BLaER1 (cell line): ENCODE results near the gene MAPK8.
A peak's percentile ranks its signal among the peaks of the same experiment; 100 is the strongest.

Experiments used
- H3K27ac ChIP-seq: shearing (Covaris generic); formaldehyde crosslinking; 2 replicates; pipeline ENCODE4 v1.8.1; 2022
- H3K27me3 ChIP-seq: shearing (Covaris generic); formaldehyde crosslinking; 2 replicates; pipeline ENCODE4 v1.8.1; 2022
- H3K36me3 ChIP-seq: shearing (Covaris generic); formaldehyde crosslinking; 2 replicates; pipeline ENCODE4 v1.8.1; 2022
- H3K4me1 ChIP-seq: shearing (Covaris generic); formaldehyde crosslinking; 2 replicates; pipeline ENCODE4 v1.8.1; 2022
- H3K4me2 ChIP-seq: shearing (Covaris generic); formaldehyde crosslinking; 2 replicates; pipeline ENCODE4 v1.8.1; 2022
- H3K4me3 ChIP-seq: shearing (Covaris generic); formaldehyde crosslinking; 2 replicates; pipeline ENCODE4 v1.8.1; 2022
- H3K9ac ChIP-seq: shearing (Covaris generic); formaldehyde crosslinking; 2 replicates; pipeline ENCODE4 v1.8.1; 2022
- H3K9me3 ChIP-seq: shearing (Covaris generic); formaldehyde crosslinking; 2 replicates; pipeline ENCODE4 v1.8.1; 2022
- H4K20me1 ChIP-seq: shearing (Covaris generic); formaldehyde crosslinking; 2 replicates; pipeline ENCODE4 v1.8.1; 2022
- Cebpa-rat ChIP-seq: shearing (Covaris generic); IDR thresholded peaks from 2 replicates; pipeline ENCODE4 v1.8.1; 2022

The MAPK8 gene

DNA sequence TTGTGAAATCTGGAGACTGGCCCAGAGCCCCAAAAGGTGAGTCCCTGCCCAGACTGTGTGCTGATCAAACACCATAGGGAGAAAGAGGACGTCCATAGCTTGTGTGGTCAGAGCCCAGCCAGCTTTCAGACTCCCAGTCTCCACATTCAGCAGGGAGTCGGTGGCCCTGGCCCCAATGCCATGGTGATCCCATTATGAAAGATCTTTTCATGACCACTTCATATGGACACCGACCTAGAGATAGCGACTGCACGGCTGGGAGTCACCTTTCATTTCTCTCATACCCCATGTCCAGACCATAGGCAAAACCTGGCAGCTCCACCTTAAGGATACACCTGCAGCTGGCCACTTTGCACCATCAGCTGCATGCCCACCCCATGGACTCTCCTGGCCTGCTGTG, 172.0 kb downstream of the MAPK8 start:
- Histone ChIP-seq H3K36me3 (no peaks in the 10 kb centered on the region), H3K4me3 (no peak overlapping the region), H4K20me1 (no peaks in the 10 kb centered on the region), H3K4me1 (peaks cover 63% of the 10 kb centered on the region), H3K27ac (no peak overlapping the region), H3K4me2 (no peak overlapping the region), H3K9me3 (no peaks in the 10 kb centered on the region), H3K27me3 (no peaks in the 10 kb centered on the region), H3K9ac (no peak overlapping the region)
- TF ChIP-seq Cebpa-rat, result no peak

DNA sequence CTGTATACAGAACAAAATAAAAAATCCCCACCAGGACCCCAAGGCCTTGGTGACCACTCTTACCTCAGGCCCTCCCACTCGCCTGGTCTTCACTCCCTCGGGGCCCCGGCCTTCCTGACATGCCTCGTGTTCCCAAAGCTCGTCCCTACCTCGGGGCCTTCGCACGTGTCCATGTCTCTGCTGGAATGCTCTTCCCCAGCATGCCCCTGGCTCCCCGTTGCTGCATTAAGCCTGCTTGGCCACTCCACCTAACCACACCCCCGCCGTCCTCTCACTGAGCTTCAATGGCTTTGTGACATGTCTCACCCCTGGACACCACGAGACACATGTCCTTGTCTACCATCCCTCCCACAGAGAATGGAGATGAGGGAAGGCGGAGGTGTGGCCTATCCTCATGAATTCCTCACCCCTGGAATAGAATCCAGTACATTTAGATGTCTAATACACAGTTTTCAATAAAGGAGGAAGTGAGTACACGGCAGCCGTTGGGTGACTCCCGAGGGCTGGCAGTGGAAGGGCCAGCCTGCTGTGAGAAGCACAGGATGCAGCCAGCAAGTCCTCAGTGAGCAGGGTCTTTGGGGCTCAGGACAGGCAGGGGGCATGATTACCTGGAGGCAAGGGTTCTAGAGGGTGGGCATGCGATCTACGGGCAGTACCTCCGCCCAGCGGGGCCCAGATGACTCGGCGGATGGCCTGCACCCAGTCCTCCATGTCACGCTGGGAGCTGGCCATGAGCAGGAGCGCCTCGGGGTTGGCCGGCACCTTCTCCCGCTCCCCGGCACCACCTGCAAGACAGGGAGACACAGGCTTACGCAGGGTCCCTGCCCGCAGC, 172.7 kb downstream of the MAPK8 start:
- Histone ChIP-seq H3K4me1 (peaks cover 63% of the 10 kb centered on the region), H3K4me3 (no peak overlapping the region), H3K9ac (no peak overlapping the region), H3K36me3 (no peaks in the 10 kb centered on the region), H4K20me1 (no peaks in the 10 kb centered on the region), H3K27ac (no peak overlapping the region), H3K27me3 (no peaks in the 10 kb centered on the region), H3K9me3 (no peaks in the 10 kb centered on the region), H3K4me2 (peak overlapping the region; percentile 16)
- TF ChIP-seq Cebpa-rat, result no peak

DNA sequence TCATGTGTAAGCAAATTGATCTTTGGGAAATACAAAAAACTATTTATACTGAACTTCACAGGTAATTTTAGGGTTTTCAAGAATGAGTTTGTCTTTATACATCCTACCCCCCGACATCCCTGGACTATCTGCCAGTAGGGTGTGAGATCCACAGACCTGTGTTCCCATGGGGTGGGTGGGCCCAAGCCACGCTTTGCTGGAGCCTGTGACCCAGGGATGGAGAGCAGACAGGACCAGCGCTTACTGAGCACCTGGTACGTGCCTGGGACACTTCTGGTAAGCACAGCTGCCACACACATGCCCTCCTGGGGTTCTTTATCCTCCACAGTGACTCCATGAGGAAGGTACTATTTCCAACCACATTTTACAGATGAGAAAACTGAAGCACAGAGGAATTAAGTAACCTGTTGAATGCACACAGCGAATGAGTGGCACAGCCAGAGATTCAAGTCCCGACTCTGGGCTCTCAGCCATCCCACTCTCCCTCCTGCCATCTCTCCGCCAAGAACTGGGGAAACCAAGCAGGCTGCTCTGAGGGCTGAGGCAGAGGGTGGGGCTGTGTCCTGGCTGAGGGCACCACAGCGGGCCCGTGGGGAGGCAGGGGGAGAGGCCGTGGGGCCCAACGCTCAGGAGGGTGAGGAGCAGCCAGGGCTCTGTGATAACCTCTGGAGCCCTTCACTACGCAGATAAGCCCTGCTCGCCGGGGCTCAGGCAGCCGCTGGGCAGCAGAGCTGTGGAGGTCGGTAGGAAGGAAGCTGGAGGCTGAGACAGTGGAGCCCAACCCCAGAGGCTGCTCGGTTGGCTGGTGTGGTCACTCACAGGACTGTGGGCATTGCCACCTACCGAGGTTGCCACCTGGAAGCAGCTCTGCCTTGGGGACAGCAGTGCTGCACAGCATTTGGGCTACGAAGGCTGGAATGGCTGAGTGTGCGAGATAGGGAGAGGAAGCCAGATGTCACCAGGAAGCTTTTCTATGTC, 174.2 kb downstream of the MAPK8 start:
- TF ChIP-seq Cebpa-rat, result no peak
- Histone ChIP-seq H3K4me1 (peaks cover 48% of the 10 kb centered on the region), H3K9me3 (no peaks in the 10 kb centered on the region), H3K36me3 (no peaks in the 10 kb centered on the region), H4K20me1 (no peaks in the 10 kb centered on the region), H3K4me2 (peak overlapping the region; percentile 42), H3K9ac (no peak overlapping the region), H3K27me3 (no peaks in the 10 kb centered on the region), H3K27ac (no peak overlapping the region), H3K4me3 (no peak overlapping the region)

DNA sequence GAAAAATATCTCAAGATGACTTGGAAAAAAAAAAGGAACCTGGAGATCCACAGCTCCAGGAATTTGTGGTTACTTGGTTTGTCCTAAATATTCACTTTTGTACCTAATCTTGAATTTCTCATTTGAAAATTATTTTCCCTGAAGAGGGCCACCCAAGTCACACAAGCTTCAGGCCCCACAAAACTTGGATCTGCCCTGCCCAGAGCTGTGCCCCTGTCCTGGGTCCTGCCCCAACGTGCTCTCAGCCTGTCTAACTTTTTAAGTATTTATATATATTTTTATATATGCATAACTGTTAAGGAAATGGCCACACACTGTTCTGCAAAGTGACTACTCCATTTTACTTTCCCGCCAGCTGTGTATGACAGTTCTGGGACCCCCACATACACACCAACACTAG, 174.9 kb downstream of the MAPK8 start:
- peaks cover 41% of the 10 kb centered on the region for H3K4me1 ChIP-seq
- H3K9ac ChIP-seq, result no peak overlapping the region
- no peak overlapping the region; the same call in 1 of the 2 replicates for H3K4me2 ChIP-seq
- no peak for TF ChIP-seq Cebpa-rat
- H3K36me3 ChIP-seq, result no peaks in the 10 kb centered on the region
- H3K27me3 ChIP-seq, result no peaks in the 10 kb centered on the region
- no peak overlapping the region for H3K27ac ChIP-seq
- no peaks in the 10 kb centered on the region for H4K20me1 ChIP-seq
- no peaks in the 10 kb centered on the region for H3K9me3 ChIP-seq
- H3K4me3 ChIP-seq, result no peak overlapping the region

DNA sequence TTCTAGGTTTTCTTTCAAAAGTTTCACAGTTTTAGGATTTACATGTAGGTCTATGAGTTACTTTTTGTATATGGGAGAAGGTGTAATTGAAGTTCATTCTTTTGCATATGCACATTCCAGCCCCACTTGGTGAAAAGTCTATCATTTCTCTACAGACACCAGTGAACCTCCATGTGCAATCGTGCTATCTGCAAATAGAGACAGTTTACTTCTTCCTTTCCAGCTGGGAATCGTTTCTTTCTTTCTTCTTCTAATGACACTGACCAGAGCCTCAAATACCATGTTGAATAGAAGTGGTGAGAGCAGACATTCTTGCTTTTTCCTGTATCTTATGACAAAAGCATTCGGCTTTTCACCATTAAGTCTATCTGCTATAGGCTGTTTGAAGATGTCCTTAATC, 175.7 kb downstream of the MAPK8 start:
- Histone ChIP-seq H3K4me1 (peaks cover 32% of the 10 kb centered on the region), H3K9me3 (no peaks in the 10 kb centered on the region), H3K27me3 (no peaks in the 10 kb centered on the region), H3K27ac (no peak overlapping the region), H3K4me3 (no peak overlapping the region), H3K9ac (no peak overlapping the region), H3K4me2 (no peak overlapping the region), H3K36me3 (no peaks in the 10 kb centered on the region), H4K20me1 (no peaks in the 10 kb centered on the region)
- TF ChIP-seq Cebpa-rat, result no peak

DNA sequence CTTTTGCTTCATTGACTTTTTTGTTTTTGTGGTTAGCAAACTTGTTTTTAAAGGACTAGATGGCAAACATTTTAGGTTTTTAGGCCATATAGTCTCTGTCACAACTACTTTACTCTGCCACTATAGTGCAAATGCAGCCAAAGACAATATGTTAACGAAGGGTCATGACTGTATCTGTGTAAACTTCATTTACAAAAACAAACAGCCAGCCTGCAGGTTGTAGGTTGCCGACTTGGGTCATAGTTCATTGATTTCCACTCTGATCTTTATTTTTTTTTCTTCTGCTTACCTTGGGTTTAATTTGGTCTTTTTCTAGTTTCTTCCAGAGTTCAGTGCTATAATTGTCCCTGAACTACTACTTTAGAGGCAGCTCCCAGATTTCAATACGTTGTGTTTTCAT, 178.4 kb downstream of the MAPK8 start:
- no peaks in the 10 kb centered on the region for H3K9me3 ChIP-seq
- no peaks in the 10 kb centered on the region for H3K36me3 ChIP-seq
- no peaks in the 10 kb centered on the region for H3K27me3 ChIP-seq
- TF ChIP-seq Cebpa-rat, result no peak
- no peak overlapping the region for H3K4me2 ChIP-seq
- H3K27ac ChIP-seq, result no peak overlapping the region
- H3K9ac ChIP-seq, result no peak overlapping the region
- H3K4me3 ChIP-seq, result no peak overlapping the region
- H3K4me1 ChIP-seq, result peaks cover 11% of the 10 kb centered on the region
- no peaks in the 10 kb centered on the region for H4K20me1 ChIP-seq

DNA sequence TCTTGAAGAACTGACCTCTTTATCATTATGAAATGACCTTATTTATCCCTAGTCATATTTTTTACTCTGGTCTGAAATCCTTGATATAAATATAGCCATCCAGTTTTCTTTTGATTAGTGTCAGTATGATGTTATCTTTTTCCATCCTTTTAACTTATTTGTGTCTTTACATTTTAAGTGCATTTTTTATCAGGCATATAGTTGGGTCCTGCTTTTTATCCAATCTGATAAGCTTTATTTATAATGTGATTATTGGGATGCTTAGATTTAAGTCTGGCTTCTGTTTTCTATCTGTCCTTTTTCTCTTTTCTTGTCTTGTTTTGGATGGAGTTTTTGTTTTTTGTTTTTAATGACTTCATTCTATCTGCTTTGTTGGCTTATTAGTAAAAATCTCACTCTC, 179.2 kb downstream of the MAPK8 start:
- Histone ChIP-seq H3K9me3 (no peaks in the 10 kb centered on the region), H4K20me1 (no peaks in the 10 kb centered on the region), H3K36me3 (no peaks in the 10 kb centered on the region), H3K9ac (no peak overlapping the region), H3K27ac (no peak overlapping the region), H3K4me3 (no peak overlapping the region), H3K4me2 (no peak overlapping the region), H3K27me3 (no peaks in the 10 kb centered on the region), H3K4me1 (peaks cover 4% of the 10 kb centered on the region)
- TF ChIP-seq Cebpa-rat, result no peak

DNA sequence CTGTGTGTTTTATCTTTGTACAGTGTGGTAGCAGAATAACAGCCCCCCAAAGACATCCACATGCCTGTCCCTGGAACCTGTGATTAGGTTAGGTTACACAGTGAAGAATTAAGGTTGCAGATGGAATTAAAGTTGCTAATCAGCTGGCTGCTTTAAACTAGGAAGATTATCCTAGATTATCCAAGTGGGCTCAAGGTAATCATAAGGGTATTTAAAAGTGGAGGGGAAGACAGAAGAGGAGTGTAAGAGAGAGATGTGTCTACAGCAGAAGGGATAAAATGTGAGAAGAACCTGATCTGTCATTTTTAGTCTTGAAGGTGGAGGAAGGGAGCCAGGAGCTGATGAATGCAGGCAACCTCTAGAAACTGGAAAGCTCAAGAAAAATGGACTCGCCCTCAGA, 180.8 kb downstream of the MAPK8 start:
- Histone ChIP-seq H3K4me2 (no peak overlapping the region), H3K9ac (no peak overlapping the region), H3K4me3 (no peak overlapping the region), H4K20me1 (no peaks in the 10 kb centered on the region), H3K36me3 (no peaks in the 10 kb centered on the region), H3K4me1 (no peaks in the 10 kb centered on the region), H3K9me3 (no peaks in the 10 kb centered on the region), H3K27me3 (no peaks in the 10 kb centered on the region), H3K27ac (no peak overlapping the region)
- TF ChIP-seq Cebpa-rat, result no peak
